OCI-LY1 (cell line): ENCODE results near the gene LCN15.

Experiments used
- CTCF ChIP-seq: fragments of 200-600 bp; sonication (generic), shearing (Covaris generic); IDR thresholded peaks from 2 replicates; pipeline ENCODE4 v1.5.1; 2017; ENCODE audit warnings: mild to moderate bottlenecking, antibody characterized with exemption, low read length, moderate library complexity, mixed read lengths
- EZH2 ChIP-seq: fragments of 200-600 bp; sonication (generic), shearing (Covaris generic); IDR thresholded peaks from 2 replicates; pipeline ENCODE4 v1.8.0; 2017; ENCODE audit warnings: borderline replicate concordance, mixed run types, mild to moderate bottlenecking, antibody characterized with exemption, low read length, moderate library complexity, mixed read lengths

- no peak for TF ChIP-seq CTCF
- TF ChIP-seq EZH2, result no peak
These were observed 45.0 kb downstream of the LCN15 start for GRCh38 chr9:136719195-136719880.
